ENCODE data around the gene ZCWPW1.

ZCWPW1 gene

GRCh38 chr7:100432621-100433275, 4.2 kb upstream of the ZCWPW1 start:
- DNase-seq (ENCODE audit: low spot score): no peak

GRCh38 chr7:100432053-100432452, 3.5 kb upstream of the ZCWPW1 start:
- no peak for DNase-seq (ENCODE audit: low spot score)

- no peak for DNase-seq (ENCODE audit: low spot score)
Observed at GRCh38 chr7:100431286-100431735, 2.8 kb upstream of the ZCWPW1 start.

- peak; percentile 28 for DNase-seq (ENCODE audit: low spot score)
Observed at GRCh38 chr7:100430493-100431285, 2.2 kb upstream of the ZCWPW1 start.

GRCh38 chr7:100429637-100430492, 1.4 kb upstream of the ZCWPW1 start, which contains the start of gene MEPCE:
MEPCE (plus strand) TSS chr7:100429831; CDS start chr7:100430019, 188 bp downstream.
- DNase-seq (ENCODE audit: low spot score): peak; percentile 91

GRCh38 chr7:100428967-100429636, 599 bp upstream of the ZCWPW1 start:
- peak; percentile 100 for DNase-seq (ENCODE audit: low spot score)

GRCh38 chr7:100427762-100428198, 723 bp downstream of the ZCWPW1 start:
- no peak for DNase-seq (ENCODE audit: low spot score)

GRCh38 chr7:100426516-100426915, 2.0 kb downstream of the ZCWPW1 start:
- no peak for DNase-seq (ENCODE audit: low spot score)

- no peak for DNase-seq (ENCODE audit: low spot score)
Observed at GRCh38 chr7:100425347-100425746, 3.2 kb downstream of the ZCWPW1 start.

- no peak for DNase-seq (ENCODE audit: low spot score)
Observed at GRCh38 chr7:100423315-100423714, 5.2 kb downstream of the ZCWPW1 start.

- DNase-seq (ENCODE audit: low spot score): no peak
Observed at GRCh38 chr7:100419660-100420226, 8.8 kb downstream of the ZCWPW1 start.

GRCh38 chr7:100418930-100419659, 9.4 kb downstream of the ZCWPW1 start:
- DNase-seq (ENCODE audit: low spot score): no peak

- DNase-seq (ENCODE audit: low spot score): no peak
Observed at GRCh38 chr7:100415448-100415847, 13.1 kb downstream of the ZCWPW1 start.

GRCh38 chr7:100413889-100414288, 14.6 kb downstream of the ZCWPW1 start:
- no peak for DNase-seq (ENCODE audit: low spot score)

- no peak for DNase-seq (ENCODE audit: low spot score)
Observed at GRCh38 chr7:100413346-100413745, 15.2 kb downstream of the ZCWPW1 start.

- DNase-seq (ENCODE audit: low spot score): no peak
Observed at GRCh38 chr7:100411101-100411500, 17.4 kb downstream of the ZCWPW1 start.

GRCh38 chr7:100407285-100408180, 21.0 kb downstream of the ZCWPW1 start:
- peak; percentile 56 for DNase-seq (ENCODE audit: low spot score)

- no peak for DNase-seq (ENCODE audit: low spot score)
Observed at GRCh38 chr7:100406767-100407166, 21.7 kb downstream of the ZCWPW1 start.

GRCh38 chr7:100402241-100402640, 26.3 kb downstream of the ZCWPW1 start:
- DNase-seq (ENCODE audit: low spot score): no peak

GRCh38 chr7:100401811-100402210, 26.7 kb downstream of the ZCWPW1 start:
- DNase-seq (ENCODE audit: low spot score): no peak
